Measurements from ENCODE around the gene FGF3.

FGF3 gene

GRCh38 chr11:69812256-69812655 lies 7.0 kb downstream of the FGF3 start:
- no peak overlapping the region for H3K27ac ChIP-seq (ENCODE audit: low read depth, low read length)
- no peaks in the 10 kb centered on the region for H3K9me3 ChIP-seq (ENCODE audit: low read length)
- no peaks in the 10 kb centered on the region for H3K36me3 ChIP-seq (ENCODE audit: insufficient read depth, low read length)
- peaks cover 0 to 41% of the 10 kb centered on the region in 2 donors for H3K27me3 ChIP-seq (ENCODE audit: control insufficient read depth in 1 of 2, insufficient read depth in 2 of 2, low read length in 2 of 2)
- no peak overlapping the region for H3K9ac ChIP-seq (ENCODE audit: low read length)
- no peak overlapping the region for H3K4me3 ChIP-seq (ENCODE audit: low read depth in 1 of 2, low read length in 2 of 2)
- H3K4me1 ChIP-seq (ENCODE audit: insufficient read depth, low read length) = no peaks in the 10 kb centered on the region

- peaks cover 0 to 33% of the 10 kb centered on the region in 2 donors for H3K27me3 ChIP-seq (ENCODE audit: control insufficient read depth in 1 of 2, insufficient read depth in 2 of 2, low read length in 2 of 2)
- no peak overlapping the region for H3K27ac ChIP-seq (ENCODE audit: low read depth, low read length)
- no peaks in the 10 kb centered on the region for H3K9me3 ChIP-seq (ENCODE audit: low read length)
- no peaks in the 10 kb centered on the region for H3K4me1 ChIP-seq (ENCODE audit: insufficient read depth, low read length)
- no peaks in the 10 kb centered on the region for H3K36me3 ChIP-seq (ENCODE audit: insufficient read depth, low read length)
- H3K4me3 ChIP-seq (ENCODE audit: low read depth in 1 of 2, low read length in 2 of 2) = no peak overlapping the region
- no peak overlapping the region for H3K9ac ChIP-seq (ENCODE audit: low read length)
These were observed 7.8 kb downstream of the FGF3 start for GRCh38 chr11:69811431-69811830.

- Histone ChIP-seq H3K4me1 (ENCODE audit: insufficient read depth, low read length) (no peaks in the 10 kb centered on the region), H3K27ac (ENCODE audit: low read depth, low read length) (no peak overlapping the region), H3K4me3 (ENCODE audit: low read depth in 1 of 2, low read length in 2 of 2) (no peak overlapping the region), H3K9me3 (ENCODE audit: low read length) (no peaks in the 10 kb centered on the region), H3K9ac (ENCODE audit: low read length) (no peak overlapping the region), H3K27me3 (ENCODE audit: control insufficient read depth in 1 of 2, insufficient read depth in 2 of 2, low read length in 2 of 2) (peaks cover 0 to 24% of the 10 kb centered on the region in 2 donors), H3K36me3 (ENCODE audit: insufficient read depth, low read length) (no peaks in the 10 kb centered on the region)
These were observed 8.7 kb downstream of the FGF3 start for GRCh38 chr11:69810289-69811118.

GRCh38 chr11:69808667-69809086 lies 10.5 kb downstream of the FGF3 start:
- Histone ChIP-seq H3K36me3 (ENCODE audit: insufficient read depth, low read length) (no peaks in the 10 kb centered on the region), H3K9ac (ENCODE audit: low read length) (no peak overlapping the region)

DNA sequence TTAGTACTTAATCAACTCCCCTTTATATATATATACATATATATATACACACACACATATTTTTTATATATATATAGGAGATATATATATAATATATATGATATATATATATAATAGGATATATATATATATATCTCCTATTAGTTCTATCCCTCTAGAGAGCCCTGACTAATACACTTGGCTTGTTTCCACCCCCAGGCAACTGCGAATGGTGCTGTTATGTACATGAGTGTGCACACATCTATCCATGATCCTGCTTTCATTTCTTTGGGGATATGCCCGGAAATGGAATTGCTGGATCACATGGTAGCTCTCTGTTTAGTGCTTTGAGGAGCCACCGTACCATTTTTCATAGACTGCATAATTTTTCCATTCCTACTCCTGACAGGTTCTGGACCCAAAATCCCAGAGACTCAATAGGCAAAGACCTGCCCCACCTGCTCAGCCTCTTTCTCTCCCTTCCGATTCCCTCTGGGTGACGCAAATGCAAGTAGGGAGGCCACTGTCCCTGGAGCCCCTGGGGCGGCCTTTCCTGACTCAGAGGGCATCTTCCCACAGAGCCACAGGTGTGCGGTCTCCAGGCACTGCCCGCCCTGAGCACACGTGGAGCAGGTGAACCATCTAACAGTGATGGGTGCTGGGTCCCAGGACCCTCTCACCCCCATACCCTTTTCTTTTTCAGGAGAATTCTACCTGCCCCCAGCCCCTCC lies 12.0 kb downstream of the FGF3 start:
- Histone ChIP-seq H3K9ac (ENCODE audit: low read length) (no peak overlapping the region), H3K27ac (ENCODE audit: low read depth, low read length) (no peak overlapping the region), H3K4me3 (ENCODE audit: low read depth in 1 of 2, low read length in 2 of 2) (no peak overlapping the region), H3K9me3 (ENCODE audit: low read length) (no peaks in the 10 kb centered on the region), H3K27me3 (ENCODE audit: control insufficient read depth in 1 of 2, insufficient read depth in 2 of 2, low read length in 2 of 2) (peaks cover 0 to 14% of the 10 kb centered on the region in 2 donors), H3K4me1 (ENCODE audit: insufficient read depth, low read length) (no peaks in the 10 kb centered on the region), H3K36me3 (ENCODE audit: insufficient read depth, low read length) (no peaks in the 10 kb centered on the region)

More at GRCh38 chr11:69808667-69809086, 10.5 kb downstream of the FGF3 start:
- peaks cover 0 to 23% of the 10 kb centered on the region in 2 donors for H3K27me3 ChIP-seq (ENCODE audit: control insufficient read depth in 1 of 2, insufficient read depth in 2 of 2, low read length in 2 of 2)
- no peak overlapping the region for H3K4me3 ChIP-seq (ENCODE audit: low read depth in 1 of 2, low read length in 2 of 2)
- no peaks in the 10 kb centered on the region for H3K9me3 ChIP-seq (ENCODE audit: low read length)
- no peak overlapping the region for H3K27ac ChIP-seq (ENCODE audit: low read depth, low read length)
- no peaks in the 10 kb centered on the region for H3K4me1 ChIP-seq (ENCODE audit: insufficient read depth, low read length)

DNA sequence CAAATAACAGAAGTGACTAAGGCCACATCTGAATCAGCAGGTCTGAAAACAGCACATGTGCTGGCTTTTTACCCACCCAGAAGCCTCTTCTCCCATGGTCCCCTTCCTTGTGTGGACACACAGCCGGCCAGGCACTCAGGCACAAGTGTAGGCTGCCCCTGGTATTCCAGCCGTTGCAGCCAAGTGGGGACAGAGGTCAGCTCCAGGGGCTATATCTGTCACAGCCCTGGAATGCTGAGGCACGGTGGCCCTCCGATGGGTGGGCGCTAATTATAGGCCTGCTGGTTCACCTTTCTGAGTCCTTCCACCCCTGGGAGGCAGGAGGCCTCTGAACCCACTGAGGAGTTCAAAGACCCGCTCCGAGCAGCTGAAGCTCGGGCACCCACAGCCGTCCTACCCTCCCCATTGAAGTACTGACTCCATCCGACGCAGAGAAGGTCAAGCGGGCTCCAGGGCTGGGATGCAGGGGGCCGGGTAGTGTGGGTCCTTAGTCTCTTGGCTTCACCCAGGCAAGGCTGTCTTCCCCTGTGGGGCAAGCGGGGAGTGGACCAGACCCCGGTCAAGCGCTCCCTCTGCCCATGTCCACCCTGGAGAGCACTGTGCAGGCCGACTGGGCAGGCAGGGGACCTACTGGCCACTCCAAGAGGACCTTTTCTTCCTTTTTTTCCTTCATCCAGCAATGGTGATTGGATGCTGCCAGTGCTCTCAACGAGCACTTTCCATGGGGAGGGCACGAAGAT lies 14.3 kb downstream of the FGF3 start:
- peaks cover 0 to 20% of the 10 kb centered on the region in 2 donors for H3K27me3 ChIP-seq (ENCODE audit: control insufficient read depth in 1 of 2, insufficient read depth in 2 of 2, low read length in 2 of 2)
- no peaks in the 10 kb centered on the region for H3K4me1 ChIP-seq (ENCODE audit: insufficient read depth, low read length)
- H3K4me3 ChIP-seq (ENCODE audit: low read depth in 1 of 2, low read length in 2 of 2) = no peak overlapping the region
- no peaks in the 10 kb centered on the region for H3K9me3 ChIP-seq (ENCODE audit: low read length)
- H3K27ac ChIP-seq (ENCODE audit: low read depth, low read length) = no peak overlapping the region
- H3K36me3 ChIP-seq (ENCODE audit: insufficient read depth, low read length) = no peaks in the 10 kb centered on the region
- H3K9ac ChIP-seq (ENCODE audit: low read length) = no peak overlapping the region

DNA sequence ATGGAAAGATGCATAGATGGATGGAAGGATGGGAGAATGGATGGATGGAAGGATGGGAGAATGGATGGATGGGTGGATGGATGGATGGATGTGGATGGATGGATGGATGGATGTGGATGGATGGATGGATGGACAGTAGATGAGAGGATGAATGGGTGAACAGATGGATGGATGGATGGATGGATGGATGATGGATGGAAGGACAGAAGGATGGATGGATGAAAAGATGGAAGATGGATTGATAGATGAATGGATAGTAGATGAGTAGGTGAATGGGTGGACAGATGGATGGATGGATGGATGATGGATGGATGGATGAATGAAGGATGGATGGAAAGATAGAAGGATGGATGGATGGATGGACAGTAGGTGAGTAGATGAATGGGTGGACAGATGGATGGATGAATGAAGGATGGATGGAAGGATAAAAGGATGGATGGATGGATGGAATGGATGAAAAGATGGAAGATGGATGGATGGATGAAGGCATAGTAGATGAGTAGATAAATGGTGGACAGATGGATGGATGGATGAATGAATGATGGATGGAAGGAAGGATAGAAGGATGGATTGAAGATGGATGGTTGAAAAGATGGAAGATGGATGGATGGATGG lies 15.5 kb downstream of the FGF3 start:
- H3K36me3 ChIP-seq (ENCODE audit: insufficient read depth, low read length) = no peaks in the 10 kb centered on the region
- no peak overlapping the region for H3K27ac ChIP-seq (ENCODE audit: low read depth, low read length)
- H3K4me3 ChIP-seq (ENCODE audit: low read depth in 1 of 2, low read length in 2 of 2) = no peak overlapping the region
- no peak overlapping the region for H3K9ac ChIP-seq (ENCODE audit: low read length)
- H3K27me3 ChIP-seq (ENCODE audit: control insufficient read depth in 1 of 2, insufficient read depth in 2 of 2, low read length in 2 of 2) = peaks cover 0 to 17% of the 10 kb centered on the region in 2 donors
- H3K4me1 ChIP-seq (ENCODE audit: insufficient read depth, low read length) = no peaks in the 10 kb centered on the region
- no peaks in the 10 kb centered on the region for H3K9me3 ChIP-seq (ENCODE audit: low read length)

DNA sequence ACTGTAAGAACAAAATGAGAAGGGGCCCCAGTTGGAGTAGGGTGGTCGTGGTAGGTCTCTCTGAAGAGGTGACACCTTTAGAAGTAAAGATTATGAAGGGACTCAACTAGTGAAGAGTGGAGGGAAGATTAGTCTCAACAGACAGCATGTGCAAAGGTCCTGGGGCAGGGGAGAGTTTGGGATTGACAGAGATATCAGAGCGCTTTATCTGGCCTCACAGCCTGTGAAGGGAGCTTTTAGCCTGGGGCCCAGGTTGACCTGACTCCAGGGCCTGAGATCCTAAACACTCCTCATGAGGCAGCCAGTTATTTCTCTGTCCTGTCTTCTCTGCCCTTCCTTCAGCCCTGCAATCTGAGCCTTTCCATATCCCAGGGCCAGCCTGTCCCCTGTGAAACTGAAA lies 16.2 kb downstream of the FGF3 start:
- Histone ChIP-seq H3K4me1 (ENCODE audit: insufficient read depth, low read length) (no peaks in the 10 kb centered on the region), H3K27ac (ENCODE audit: low read depth, low read length) (no peak overlapping the region), H3K36me3 (ENCODE audit: insufficient read depth, low read length) (no peaks in the 10 kb centered on the region), H3K9ac (ENCODE audit: low read length) (no peak overlapping the region), H3K27me3 (ENCODE audit: control insufficient read depth in 1 of 2, insufficient read depth in 2 of 2, low read length in 2 of 2) (peaks cover 0 to 14% of the 10 kb centered on the region in 2 donors), H3K9me3 (ENCODE audit: low read length) (no peaks in the 10 kb centered on the region), H3K4me3 (ENCODE audit: low read depth in 1 of 2, low read length in 2 of 2) (no peak overlapping the region)

DNA sequence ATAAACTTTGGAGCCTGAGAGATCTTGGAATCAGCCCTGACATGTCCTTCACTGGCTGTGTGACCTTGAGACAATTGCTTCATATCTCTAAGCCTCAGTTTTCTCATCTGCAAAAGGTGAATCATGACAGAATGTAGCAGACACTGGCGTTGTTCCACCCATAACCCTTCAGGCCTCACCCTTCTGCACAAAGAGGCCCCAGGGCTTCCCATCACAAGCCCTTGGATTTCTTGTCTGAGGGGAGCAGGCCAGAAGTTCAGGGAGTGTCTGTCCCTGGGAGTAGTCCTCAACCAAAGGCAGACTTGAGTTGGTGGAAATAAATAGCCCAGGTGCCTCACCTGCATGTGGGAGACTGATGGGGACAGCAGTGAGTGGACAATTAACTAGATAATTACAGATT lies 16.6 kb downstream of the FGF3 start:
- H3K36me3 ChIP-seq (ENCODE audit: insufficient read depth, low read length) = no peaks in the 10 kb centered on the region

GRCh38 chr11:69801513-69802335 lies 17.5 kb downstream of the FGF3 start:
- H3K9me3 ChIP-seq (ENCODE audit: low read length) = no peaks in the 10 kb centered on the region
- no peaks in the 10 kb centered on the region for H3K4me1 ChIP-seq (ENCODE audit: insufficient read depth, low read length)
- no peak overlapping the region for H3K4me3 ChIP-seq (ENCODE audit: low read depth in 1 of 2, low read length in 2 of 2)
- H3K27me3 ChIP-seq (ENCODE audit: control insufficient read depth in 1 of 2, insufficient read depth in 2 of 2, low read length in 2 of 2) = peaks cover 0 to 9% of the 10 kb centered on the region in 2 donors
- H3K27ac ChIP-seq (ENCODE audit: low read depth, low read length) = no peak overlapping the region
- H3K36me3 ChIP-seq (ENCODE audit: insufficient read depth, low read length) = no peaks in the 10 kb centered on the region
- H3K9ac ChIP-seq (ENCODE audit: low read length) = no peak overlapping the region

More for the DNA sequence above, 16.6 kb downstream of the FGF3 start:
- H3K4me1 ChIP-seq (ENCODE audit: insufficient read depth, low read length) = no peaks in the 10 kb centered on the region
- no peak overlapping the region for H3K9ac ChIP-seq (ENCODE audit: low read length)
- no peak overlapping the region for H3K4me3 ChIP-seq (ENCODE audit: low read depth in 1 of 2, low read length in 2 of 2)
- H3K9me3 ChIP-seq (ENCODE audit: low read length) = no peaks in the 10 kb centered on the region
- H3K27ac ChIP-seq (ENCODE audit: low read depth, low read length) = no peak overlapping the region
- H3K27me3 ChIP-seq (ENCODE audit: control insufficient read depth in 1 of 2, insufficient read depth in 2 of 2, low read length in 2 of 2) = peaks cover 0 to 10% of the 10 kb centered on the region in 2 donors

Data from muscle layer of colon (tissue), 2 donors.